Effector CD4-positive, alpha-beta T cell (primary cell): ENCODE measurements around the gene ABHD11.
A peak's percentile ranks its signal among the peaks of the same experiment; 100 is the strongest.
"Not testable (repeated sequence)": the region's sequence is repeated elsewhere in the genome, so short reads cannot be mapped to it uniquely, and the experiment has no call there.

Source experiments
- DNase-seq: peaks from one replicate; pipeline ENCODE4 v3.0.0-alpha.2; 2020
- total RNA-seq: gene quantifications from one replicate; lab custom pipeline; 2026; lab: John Stamatoyannopoulos, UW

The ABHD11 gene, protein sequence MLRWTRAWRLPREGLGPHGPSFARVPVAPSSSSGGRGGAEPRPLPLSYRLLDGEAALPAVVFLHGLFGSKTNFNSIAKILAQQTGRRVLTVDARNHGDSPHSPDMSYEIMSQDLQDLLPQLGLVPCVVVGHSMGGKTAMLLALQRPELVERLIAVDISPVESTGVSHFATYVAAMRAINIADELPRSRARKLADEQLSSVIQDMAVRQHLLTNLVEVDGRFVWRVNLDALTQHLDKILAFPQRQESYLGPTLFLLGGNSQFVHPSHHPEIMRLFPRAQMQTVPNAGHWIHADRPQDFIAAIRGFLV
- 12.4 reads per million, percentile 36 among the genes with 10 or more reads in this experiment for total RNA-seq

DNA sequence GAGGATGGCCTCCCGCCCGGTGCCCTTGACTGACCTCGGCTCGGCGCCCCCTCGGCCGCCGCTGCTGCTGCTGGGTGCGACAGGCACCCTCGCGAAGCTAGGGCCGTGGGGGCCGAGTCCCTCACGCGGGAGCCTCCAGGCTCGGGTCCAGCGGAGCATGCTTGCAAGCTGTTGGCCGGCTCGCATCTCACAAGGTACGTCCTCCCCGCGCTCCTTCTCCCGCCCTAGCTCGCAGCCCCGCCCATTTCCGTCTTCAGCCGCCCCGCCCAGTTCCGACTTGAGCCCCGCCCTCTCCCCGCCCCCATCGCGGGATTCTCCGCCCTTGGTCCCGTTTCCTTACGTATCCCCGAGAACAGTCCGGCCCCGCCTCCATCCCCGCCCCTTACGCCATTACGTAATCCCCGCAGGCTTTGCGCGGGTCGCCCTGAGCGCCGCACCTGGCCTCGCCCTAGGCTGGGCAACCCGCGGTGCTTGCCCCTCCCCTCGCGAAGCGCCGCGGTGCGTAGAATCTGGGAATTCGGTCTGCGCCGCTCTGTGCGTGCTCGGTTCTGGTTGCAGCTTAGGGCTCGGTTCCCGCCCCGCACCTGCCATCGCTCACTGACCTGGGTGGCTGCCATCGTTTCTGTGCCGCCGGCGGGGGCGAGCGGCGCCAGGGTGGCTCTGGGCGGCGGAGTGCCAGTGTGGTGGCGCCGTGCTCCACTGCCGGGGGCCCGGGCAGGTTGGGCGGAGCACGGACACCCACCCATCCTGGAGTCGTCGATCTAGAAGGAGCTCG lies at the start of gene ABHD11:
ABHD11 (minus strand) TSS at position 191 of the 775 bp plus-strand sequence; CDS start at position 159, 32 bp downstream.
- peak; percentile 97 for DNase-seq

- not testable (repeated sequence) for DNase-seq
Observed at GRCh38 chr7:73787786-73788048, 49.1 kb upstream of the ABHD11 start.

DNA sequence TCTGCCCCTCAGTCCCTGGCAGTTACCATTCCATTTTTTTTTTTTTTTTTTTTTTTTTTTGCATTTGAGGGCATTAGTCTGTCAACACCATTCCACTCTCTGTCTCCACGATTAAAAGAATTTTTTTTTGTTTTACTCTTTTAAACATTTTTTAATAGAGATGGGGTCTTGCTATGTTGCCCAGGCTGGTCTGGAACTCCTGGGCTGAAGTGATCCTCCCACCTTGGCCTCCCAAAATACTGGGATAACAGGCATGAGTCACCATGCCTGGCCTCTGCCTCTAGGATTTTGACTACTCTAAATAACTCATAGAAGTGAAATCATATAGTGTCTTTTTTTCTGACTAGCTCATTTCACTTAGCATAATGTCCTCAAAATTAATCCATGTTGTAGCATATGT lies 48.0 kb upstream of the ABHD11 start:
- DNase-seq, result no peak

GRCh38 chr7:73779517-73779916 lies 40.9 kb upstream of the ABHD11 start:
- DNase-seq, result no peak

GRCh38 chr7:73778801-73779389 lies 40.3 kb upstream of the ABHD11 start:
- no peak for DNase-seq

DNA sequence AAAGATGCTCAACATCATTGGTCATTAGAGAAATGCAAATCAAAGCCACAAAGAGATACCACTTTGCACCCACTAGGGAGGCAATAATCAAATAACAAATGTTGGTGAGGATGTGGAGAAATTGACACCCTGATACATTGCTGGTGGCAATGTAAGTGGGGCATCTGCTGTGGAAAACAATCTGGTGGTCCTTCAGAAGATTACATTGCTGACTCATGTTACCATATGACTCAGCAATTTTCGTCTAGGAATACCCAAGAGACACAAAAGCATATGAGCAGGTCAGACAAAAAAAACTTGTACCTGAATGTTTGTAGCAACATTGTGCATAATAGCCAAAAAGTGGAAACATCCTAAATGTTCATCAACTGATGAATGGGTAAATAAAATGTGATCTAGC lies 36.3 kb upstream of the ABHD11 start:
- DNase-seq, result no peak

DNA sequence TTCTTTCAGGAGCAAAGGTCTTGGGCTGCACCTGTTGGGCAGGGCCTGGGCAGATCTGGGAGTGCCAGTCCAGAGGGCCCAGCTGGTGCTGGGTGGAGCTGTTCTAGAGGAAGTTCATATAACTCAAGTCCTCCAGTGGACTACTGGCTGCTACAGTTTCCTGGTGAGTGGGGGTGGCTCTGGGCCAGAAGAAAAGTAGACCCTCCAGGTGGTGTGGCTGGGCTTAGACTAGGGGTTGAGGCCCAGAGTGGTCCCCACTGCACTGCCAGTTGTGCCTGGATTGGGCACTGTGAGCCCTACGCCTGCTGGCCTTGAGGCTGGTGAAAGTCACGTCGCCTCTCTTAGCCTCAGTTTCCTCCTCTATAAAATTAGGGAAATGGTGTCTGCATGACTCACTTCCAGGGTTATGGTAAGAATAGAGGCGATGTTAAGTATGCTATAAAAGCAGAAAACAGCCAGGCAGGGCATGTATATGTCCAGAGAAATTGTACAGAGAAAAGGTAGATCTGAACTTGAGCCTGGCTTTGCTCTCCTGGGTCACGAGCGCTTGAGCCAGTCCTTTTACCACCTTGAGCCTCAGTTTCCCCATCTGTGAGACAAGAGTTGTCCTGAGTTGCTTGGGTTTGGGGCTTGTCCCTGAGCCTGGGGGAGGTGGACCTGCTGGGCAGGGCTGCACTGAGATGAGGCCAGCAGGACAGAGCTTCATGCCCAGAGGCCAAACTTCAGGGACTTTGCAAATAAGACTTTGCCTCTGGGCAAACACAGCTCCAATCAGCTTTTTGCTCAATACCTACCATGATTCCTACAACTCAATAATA lies 35.3 kb upstream of the ABHD11 start:
- no peak for DNase-seq

- no peak for DNase-seq
Observed at GRCh38 chr7:73770860-73771670, 32.5 kb upstream of the ABHD11 start.

DNA sequence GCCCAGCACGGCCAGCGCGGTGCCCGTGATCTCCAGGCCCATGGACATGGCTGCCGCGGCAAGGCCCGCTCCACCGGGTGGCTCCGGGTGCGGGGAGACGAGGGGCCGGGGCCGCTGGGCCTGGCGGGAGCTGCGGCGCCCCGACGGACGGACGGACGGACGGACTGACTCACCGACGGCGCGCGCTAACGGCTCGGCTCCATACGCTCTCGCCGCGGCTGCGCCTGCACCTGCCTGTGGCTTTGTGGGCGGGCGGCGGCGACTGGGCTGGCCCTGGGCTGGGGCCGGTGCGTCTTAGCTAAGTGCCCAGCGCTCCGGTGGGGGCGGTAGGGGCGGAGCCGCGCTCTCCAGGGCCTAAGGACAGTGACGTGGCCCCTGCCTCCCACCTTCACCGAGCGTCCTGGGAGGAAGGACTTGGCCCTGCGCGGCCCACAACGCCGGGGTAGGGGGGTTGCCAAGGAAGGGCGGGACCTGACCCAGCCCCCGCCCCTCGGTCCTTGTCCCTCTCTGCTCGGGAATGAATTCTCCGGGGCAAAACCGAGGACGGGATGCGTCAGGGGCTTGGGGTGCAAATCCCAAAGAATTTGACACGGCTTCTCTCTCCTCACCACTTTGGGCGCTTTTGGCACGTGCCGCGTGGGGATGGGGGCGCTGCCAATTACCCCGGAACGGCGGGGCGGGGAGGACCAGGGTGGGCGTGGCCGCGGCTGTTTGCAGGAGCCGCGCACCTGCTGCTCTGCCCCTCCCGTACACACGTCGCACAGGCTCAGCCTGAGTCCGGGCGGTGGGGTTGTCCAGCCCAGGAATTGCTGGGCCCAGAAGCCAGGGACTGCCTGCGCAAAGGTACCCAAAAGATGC lies 31.6 kb upstream of the ABHD11 start, which contains the start of gene CLDN3:
CLDN3 (minus strand) TSS at position 269 of the 858 bp plus-strand sequence; CDS start at position 48, 221 bp downstream.
- DNase-seq, result no peak

- no peak for DNase-seq
Observed at GRCh38 chr7:73769481-73770001, 30.9 kb upstream of the ABHD11 start.

GRCh38 chr7:73768641-73769480 lies 30.3 kb upstream of the ABHD11 start:
- no peak for DNase-seq

DNA sequence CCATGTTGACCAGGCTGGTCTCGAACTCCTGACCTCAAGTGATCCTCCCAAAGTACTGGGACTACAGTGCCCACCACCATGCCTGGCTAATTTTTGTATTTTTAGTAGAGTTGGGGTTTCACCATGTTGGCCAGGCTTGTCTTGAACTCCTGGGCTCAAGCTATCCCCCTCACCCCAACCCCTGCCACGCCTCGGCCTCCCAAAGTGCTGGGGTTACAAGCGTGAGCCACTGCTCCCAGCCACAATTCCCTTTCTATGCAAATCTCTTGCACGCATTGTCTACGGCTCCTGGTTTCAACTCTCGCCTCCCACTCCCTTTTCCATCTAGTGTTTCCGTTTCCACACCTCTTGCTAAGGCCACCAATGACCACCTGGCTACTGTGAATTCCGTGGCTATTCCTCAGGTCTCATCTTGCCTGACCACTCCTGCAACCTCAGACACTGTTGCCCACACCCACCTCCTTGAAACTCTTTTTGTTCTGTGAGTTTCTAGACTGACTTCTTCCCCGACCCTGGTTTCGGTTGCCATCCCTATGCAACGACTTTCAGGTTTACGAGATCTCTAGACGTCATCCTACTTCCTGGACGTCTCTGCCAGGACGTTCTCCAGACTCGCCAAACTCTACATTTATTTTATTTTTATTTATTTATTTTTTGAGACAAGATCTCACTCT lies 28.1 kb upstream of the ABHD11 start:
- no peak for DNase-seq

- no peak for DNase-seq
Observed at GRCh38 chr7:73762659-73762999, 24.0 kb upstream of the ABHD11 start.

DNA sequence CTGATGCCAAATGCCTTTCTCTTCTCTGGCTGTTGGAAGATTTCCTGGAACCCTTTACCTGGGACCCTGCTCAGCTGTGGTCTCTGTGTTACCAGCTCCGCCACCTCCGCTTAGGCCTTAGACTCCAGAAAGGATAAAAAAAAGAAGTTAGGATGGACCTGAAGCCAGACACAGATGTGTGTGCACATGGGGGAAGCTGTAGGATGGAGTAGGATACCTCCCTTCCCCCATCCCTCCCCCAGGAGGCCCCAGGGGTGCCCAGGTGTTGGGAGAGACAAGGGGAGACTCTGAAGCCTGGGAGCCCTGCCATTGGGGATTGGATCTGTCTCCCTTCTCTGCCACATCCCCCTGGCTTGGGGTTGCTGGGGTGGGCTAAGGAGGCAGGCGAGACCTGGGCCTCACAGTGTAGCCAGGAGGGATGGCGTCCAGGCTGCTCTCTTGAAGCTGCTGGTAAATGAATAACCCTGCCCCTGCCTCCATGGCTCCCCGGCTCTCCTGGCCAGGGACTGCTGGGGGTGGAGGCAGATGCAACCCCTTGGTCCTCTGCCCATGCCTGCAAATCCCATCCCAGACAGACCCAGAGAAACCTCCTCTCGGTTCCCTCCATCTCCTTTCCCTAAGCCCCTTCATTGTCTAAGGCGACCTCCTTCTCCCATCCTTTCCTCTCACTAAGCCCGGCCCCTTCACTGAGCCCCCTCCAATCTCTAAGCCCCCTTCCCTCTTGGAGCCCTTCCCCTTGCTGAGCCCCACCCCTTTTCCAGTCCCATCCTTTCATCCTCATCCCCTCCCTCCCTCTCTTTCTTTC lies 23.5 kb upstream of the ABHD11 start:
- DNase-seq, result no peak

DNA sequence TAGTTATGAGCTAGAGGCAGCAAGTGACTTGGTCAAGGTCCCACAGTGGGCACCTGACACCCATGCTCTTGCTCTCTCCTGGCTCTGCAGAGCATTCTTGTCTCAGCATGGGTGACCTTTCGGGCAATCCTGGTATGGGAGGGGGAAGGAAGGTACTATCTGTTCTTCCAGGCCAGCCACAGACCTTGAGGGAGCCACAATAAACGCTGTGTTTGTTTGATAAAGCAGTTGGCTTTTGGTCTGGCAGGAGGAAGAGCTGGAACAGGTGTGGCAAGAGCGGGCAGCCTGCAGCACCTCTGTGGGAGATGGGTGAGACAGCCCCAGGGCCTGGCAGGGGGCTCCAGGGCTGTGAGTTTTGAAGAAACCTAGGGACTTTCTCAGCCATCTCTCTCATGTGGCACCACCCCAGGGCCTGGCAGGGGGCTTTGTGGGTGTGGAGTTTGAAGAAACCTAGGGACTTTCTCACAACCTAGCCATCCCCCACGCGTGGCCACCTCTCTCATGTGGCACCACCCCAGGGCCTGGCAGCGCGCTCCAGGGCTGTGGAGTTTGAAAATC lies 20.1 kb upstream of the ABHD11 start:
- DNase-seq, result no peak

DNA sequence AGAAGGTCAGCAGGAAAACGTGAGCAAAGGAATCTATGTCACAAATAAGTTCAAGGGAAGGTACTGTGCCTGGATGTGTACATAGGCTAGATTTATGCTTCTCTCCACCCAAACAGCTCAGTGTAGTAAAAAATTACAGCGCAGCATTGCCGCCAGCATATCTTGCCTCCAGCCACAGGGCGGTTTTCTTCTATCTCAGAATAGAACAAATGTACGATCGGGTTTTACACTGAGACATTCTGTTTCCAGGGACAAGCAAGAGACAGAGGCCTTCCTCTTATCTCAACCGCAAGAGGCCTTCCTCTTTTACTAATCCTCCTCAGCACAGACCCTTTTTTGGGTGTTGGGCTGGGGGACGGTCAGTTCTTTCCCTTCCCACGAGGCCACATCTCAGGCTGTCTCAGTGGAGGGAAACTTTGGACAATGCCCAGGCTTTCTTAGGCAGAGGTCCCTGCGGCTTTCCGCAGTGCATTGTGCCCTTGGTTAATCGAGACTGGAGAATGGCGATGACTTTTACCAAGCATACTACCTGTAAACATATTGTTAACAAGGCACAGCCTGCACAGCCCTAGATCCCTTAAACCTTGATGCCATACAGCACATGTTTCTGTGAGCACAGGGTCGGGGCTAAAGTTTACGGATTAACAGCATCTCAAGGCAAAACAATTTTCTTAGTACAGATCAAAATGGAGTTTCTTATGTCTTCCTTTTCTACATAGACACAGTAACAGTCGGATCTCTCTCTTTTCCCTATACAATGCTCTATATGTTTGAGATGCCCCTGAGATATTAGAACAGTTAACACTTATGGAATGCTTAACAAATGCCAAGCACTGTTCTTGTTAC lies 11.6 kb upstream of the ABHD11 start:
- no peak for DNase-seq

- no peak for DNase-seq
Observed at GRCh38 chr7:73746378-73746777, 7.8 kb upstream of the ABHD11 start.
